ENCODE measurements around the gene AGAP9.
"Not testable (repeated sequence)": the region's sequence is repeated elsewhere in the genome, so short reads cannot be mapped to it uniquely, and the experiment has no call there.

AGAP9 gene

GRCh38 chr10:47523475-47523874 is at the start of gene AGAP9:
Gene AGAP9 (minus strand): TSS chr10:47523638. CDS start chr10:47523526, 112 bp downstream.
- not testable (repeated sequence) for DNase-seq

- not testable (repeated sequence) for DNase-seq
These were observed 47.9 kb upstream of the AGAP9 start for GRCh38 chr10:47571138-47571912.

- not testable (repeated sequence) for DNase-seq
These were observed 43.3 kb upstream of the AGAP9 start for GRCh38 chr10:47566757-47567156.

- DNase-seq = not testable (repeated sequence)
These were observed 42.8 kb upstream of the AGAP9 start for GRCh38 chr10:47566108-47566699.

DNA sequence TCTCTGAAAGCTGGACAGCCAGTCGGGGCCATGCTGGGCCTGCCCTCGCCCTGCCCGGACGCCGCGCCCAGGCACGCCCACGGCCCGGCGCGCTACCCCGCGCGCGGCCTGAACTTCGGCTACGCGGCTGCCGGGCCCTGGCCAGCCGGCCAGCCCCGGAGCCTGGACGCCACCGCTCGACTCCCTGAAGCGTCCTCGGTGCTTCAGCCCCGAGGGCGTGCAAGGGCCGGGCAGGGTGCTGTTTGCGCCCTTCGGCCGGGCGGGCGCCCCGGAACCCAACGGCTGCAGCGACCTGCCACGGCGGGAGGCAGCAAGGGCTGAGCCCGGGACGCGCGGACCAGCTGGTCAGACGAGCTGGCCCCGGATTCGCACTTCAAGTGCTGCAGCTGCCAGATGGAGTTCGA is 42.1 kb upstream of the AGAP9 start:
- not testable (repeated sequence) for DNase-seq

DNA sequence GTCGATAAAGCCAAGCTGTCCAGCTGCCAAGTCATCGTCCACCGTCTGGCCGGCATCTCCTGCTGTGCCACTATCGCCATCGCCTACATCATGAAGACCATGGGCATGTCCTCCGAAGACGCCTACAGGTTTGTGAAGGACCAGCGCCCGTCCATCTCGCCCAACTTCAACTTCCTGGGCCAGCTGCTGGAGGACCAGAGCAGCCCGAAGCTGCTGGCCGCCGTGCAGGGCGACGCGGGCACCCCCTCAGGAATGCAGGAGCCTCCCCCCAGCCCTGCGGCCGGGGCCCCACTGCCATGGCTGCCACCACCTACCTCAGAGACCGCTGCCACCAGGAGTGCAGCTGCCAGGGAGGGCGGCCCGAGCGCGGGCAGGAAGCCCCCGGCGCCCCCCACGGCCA is 41.5 kb upstream of the AGAP9 start:
- not testable (repeated sequence) for DNase-seq

GRCh38 chr10:47564318-47564717 is 40.9 kb upstream of the AGAP9 start:
- DNase-seq = not testable (repeated sequence)

DNA sequence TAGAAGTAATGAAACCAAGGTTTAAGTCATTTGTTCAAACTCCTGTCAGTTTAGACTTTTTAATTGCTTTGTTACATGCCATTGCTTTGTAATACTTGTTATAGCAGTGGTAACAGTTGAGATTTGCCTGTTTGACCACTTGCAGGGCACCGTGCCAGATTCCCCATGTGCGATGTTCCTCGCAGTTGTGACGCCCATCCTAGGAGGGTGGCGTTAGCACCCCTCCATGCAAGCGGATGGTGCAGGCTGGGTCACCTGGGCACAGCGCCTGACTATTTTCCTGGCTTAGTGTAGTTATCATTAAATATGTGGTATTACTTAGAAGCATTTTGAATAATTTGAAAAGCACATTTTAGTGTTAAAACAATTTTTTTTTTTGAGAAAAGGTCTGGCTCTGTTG is 37.0 kb upstream of the AGAP9 start:
- peak; percentile 39 for DNase-seq

GRCh38 chr10:47559718-47560308 is 36.4 kb upstream of the AGAP9 start:
- DNase-seq = not testable (repeated sequence)

DNA sequence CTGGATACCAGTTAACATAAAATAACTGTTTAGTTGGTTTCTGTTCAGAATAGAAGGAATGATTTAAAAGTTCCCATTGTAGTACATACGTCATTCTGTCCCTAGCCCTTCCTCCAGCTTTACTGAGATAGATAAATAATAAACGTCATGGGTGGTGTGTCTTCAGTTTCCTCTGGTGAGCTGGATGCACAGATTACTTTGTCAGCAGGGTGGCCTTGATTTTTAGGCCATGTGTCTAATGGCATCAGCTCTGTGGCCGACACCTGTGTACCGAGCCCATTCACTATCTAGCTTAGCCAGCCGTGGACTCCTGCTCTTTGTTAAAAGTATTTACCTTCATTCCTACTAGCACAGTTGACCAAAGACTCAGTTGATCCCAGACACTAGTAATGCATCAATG is 34.7 kb upstream of the AGAP9 start:
- not testable (repeated sequence) for DNase-seq

GRCh38 chr10:47557616-47558015 is 34.2 kb upstream of the AGAP9 start:
- DNase-seq = not testable (repeated sequence)

DNA sequence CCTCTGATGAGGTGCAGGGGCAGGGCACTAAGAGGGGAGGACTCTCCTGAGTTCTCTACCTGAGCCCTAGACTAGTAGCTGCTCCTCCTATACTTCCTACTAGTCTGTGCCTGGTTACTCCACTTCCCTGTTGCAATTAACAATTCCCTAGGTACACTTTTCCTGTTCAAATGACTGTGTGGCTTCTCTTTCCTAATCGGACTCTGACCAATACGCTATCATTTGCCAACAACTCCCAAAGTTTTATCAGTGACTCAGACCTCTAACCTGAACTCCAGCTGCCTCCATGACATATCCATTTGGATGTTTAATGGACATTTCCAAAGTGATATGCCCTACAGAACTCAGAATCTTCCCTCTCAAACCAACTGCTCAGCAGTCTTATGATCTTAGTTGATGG is 31.9 kb upstream of the AGAP9 start:
- not testable (repeated sequence) for DNase-seq

DNA sequence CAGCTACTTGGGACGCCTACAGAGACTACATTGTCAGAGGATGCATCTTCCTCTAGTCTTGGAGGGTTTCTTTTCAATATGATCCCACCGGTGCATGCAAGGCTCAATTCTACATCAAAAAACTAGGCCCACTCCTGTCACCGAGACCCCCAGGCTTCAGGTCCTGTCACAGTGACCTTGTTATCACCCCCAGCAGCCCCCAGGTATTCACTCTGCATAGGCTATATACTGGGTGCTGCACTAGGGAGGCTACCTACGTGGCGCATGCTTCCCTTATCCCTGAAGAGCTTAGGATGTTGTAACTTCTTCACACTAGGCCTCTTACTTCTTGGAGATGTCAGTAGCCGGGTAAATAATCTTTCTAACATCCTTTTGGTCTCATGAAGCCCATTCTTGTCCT is 31.1 kb upstream of the AGAP9 start:
- not testable (repeated sequence) for DNase-seq

GRCh38 chr10:47553860-47554247 is 30.4 kb upstream of the AGAP9 start:
- peak; percentile 52 for DNase-seq

GRCh38 chr10:47553214-47553859 is 29.9 kb upstream of the AGAP9 start:
- peak; percentile 91 for DNase-seq

- DNase-seq = peak; percentile 42
These were observed 29.3 kb upstream of the AGAP9 start for GRCh38 chr10:47552719-47553118.

DNA sequence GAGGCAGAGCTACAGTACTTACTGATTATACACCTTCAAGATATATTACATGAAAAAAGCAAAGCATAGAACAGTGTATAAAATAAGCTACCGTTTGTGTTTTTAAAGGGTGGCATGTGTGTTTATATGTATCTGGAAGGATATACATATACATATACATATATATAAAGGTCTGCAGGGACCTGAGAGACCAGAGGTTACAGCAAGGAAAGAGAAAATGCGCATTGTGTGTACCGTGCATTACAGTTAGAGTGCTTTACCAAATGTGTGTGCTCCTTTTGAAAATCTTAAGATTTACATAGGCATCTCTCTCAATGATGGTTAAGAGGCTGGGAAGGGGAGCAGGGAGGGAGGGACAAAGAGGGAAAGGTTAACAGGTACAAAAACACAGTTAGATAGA is 23.8 kb upstream of the AGAP9 start:
- DNase-seq = not testable (repeated sequence)

DNA sequence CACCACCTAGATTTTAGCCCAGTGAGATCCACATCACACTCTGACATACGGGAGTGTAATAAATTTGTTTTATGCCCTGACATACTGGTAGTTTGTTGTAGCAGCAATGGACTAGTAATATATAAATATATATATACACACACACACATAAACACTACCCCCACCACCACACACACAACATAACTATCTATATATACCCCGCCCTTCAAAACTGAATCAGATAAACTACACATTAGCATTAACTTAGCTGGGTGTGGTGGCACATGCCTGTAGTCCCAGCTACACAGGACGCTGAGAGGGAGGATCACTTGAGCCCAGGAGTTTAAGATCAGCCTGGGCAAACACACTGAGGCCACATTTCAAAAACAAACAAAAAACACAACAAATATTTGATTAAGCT is 13.0 kb upstream of the AGAP9 start:
- not testable (repeated sequence) for DNase-seq

DNA sequence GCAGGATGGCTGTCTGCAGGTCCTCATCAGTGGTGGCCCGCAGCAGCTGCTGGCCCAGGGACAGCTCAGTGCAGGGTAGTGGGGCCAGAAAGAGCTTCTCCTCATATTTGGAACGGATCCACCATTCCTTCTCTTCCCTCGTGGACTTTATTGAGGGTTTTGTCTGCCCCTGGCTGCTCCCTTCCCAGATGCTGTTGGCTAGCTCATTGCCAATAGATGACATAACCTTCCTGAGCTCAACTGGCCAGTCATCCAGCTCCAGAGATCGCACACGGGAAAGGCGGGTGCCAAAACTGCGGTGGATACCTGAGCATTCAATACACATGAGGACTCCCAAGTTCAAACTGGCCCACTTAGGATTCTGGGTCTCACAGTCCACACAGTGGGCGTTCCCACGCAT is 21.1 kb downstream of the AGAP9 start:
- peak; percentile 18 for DNase-seq

- DNase-seq = not testable (repeated sequence)
These were observed 29.2 kb downstream of the AGAP9 start for GRCh38 chr10:47494226-47494625.

GRCh38 chr10:47491600-47491999 is 31.8 kb downstream of the AGAP9 start, which contains the start of gene FAM25G:
Gene FAM25G (minus strand): TSS chr10:47491700. CDS start chr10:47491674, 26 bp downstream.
- not testable (repeated sequence) for DNase-seq

GRCh38 chr10:47489630-47490029 is 33.8 kb downstream of the AGAP9 start:
- not testable (repeated sequence) for DNase-seq

DNA sequence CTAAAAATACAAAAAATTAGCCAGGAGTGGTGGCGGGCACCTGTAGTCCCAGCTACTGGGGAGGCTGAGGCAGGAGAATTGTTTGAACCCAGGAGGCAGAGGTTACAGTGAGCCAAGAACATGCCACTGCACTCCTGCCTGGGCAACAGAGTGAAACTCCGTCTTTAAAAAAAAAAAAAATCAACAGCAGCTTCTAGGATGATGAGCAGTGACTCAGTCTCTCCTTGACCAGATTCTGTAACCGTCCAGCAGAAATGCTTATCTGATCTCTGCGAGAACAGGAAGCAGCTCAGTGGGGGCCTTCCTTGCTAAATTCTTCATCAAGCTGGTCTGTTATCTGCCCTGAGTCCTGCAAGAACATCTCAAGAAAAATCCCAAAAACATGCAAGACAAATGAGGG is 37.5 kb downstream of the AGAP9 start:
- not testable (repeated sequence) for DNase-seq

Data from left hindlimb (tissue), 1 donor.